Measurements from ENCODE around the gene NOP53.

DNA sequence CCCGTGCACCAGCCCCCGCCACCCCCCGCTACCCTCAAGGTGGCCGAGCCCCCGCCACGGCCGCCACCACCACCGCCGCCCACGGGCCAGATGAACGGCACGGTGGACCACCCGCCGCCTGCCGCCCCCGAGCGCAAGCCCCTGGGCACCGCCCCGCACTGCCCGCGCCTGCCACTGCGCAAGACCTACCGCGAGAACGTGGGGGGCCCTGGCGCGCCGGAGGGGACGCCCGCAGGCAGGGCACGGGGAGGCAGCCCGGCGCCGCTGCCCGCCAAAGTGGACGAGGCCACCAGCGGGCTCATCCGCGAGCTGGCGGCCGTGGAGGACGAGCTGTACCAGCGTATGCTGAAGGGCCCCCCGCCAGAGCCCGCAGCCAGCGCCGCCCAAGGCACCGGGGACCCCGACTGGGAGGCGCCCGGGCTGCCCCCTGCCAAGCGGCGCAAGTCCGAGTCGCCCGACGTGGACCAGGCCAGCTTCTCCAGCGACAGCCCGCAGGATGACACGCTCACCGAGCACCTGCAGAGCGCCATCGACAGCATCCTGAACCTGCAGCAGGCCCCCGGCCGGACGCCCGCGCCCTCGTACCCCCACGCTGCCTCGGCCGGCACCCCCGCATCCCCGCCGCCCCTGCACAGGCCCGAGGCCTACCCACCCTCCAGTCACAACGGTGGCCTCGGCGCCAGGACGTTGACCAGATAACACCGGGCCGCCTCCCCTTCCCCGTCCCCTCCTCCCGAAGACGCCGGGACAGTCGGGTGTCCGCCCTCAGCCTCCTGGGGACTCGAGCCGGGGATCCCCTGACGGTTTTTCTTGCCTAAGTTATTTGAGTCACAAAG lies 43.4 kb upstream of the NOP53 start:
- no peak for TF ChIP-seq RAD21 (IDR thresholded peaks at IDR 0.05 in 1 of 2, conservative IDR thresholded peaks at IDR 0.05 in 1 of 2; ENCODE audit: low read depth in 2 of 2, low read length in 2 of 2)
- TF ChIP-seq SIN3A (conservative IDR thresholded peaks at IDR 0.05 in 1 of 2, IDR thresholded peaks at IDR 0.05 in 1 of 2; ENCODE audit: low read depth in 1 of 2, low read length in 2 of 2) = no peak
- TF ChIP-seq, protein P1, sequence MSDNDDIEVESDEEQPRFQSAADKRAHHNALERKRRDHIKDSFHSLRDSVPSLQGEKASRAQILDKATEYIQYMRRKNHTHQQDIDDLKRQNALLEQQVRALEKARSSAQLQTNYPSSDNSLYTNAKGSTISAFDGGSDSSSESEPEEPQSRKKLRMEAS (IDR thresholded peaks at IDR 0.05) = no peak
